ENCODE measurements around the gene REEP3. TPM values are rescaled to one million over a fixed set of nuclear protein-coding genes. Genes with fewer than 3 reads are reported as not detected.

REEP3 gene
- total and polyA plus RNA-seq, 2 of the 8 experiments (the other 6 are each of a cell fraction or from before 2014, with no cell fraction given): 5.8 to 31.5 TPM

DNA sequence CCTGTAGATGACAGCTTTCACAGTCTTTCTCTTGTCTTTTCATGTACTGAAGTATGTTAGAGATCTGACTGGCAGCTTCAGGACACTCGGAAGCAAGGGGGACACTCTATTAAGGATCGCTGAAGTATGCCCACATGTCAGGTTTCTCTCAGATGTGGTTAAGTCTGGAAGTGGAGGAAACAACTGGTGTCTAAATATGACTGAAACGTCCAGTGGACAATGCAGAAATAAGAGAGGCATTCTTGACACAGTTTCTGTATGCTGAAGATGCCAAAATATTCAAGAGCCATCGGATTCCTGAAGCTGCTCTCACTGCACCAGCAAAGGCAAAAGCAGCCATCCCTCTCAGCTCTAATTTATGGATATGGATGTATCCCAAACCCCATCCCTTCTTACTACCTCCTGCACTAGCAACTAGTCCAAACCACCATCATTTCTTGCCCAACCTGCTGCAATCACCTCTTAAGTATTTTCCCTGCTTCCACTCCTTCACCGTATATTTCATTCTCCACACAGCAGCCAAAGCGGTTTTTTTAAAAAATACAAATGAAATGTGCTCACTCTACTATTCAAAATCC, 113.4 kb downstream of the REEP3 start (continued):
- TF ChIP-seq CTCF (IDR thresholded peaks at IDR 0.05; ENCODE audit: control extremely low read depth in 1 of 3, insufficient read depth in 1 of 3, low read depth in 1 of 3, low read length in 3 of 3) (no peak), MAFK (IDR thresholded peaks at IDR 0.05; ENCODE audit: low read depth, low read length) (no peak), CREB1 (IDR thresholded peaks at IDR 0.05) (no peak), HDAC6 (IDR thresholded peaks at IDR 0.05; ENCODE audit: low read depth, low read length) (no peak), JUN (IDR thresholded peaks at IDR 0.05; ENCODE audit: low read depth, low read length) (no peak), SIX5 (IDR thresholded peaks at IDR 0.05; ENCODE audit: low read depth, low read length) (no peak), BRCA1 (IDR thresholded peaks at IDR 0.05; ENCODE audit: low read depth, low read length) (no peak), EGR1 (IDR thresholded peaks at IDR 0.05; ENCODE audit: borderline replicate concordance, low read depth, low read length) (no peak), SUZ12 (IDR thresholded peaks at IDR 0.05; ENCODE audit: low read length) (no peak), CEBPB (IDR thresholded peaks at IDR 0.05; ENCODE audit: low read depth, low read length) (no peak), SRF (IDR thresholded peaks at IDR 0.05; ENCODE audit: low read depth, low read length) (no peak), CBX8 (IDR thresholded peaks at IDR 0.05; ENCODE audit: borderline replicate concordance, low read depth, low read length) (no peak)

Data from H1 (cell line).